H1 (cell line): Measurements from ENCODE around the gene GALNTL6. TPM values are rescaled to one million over a fixed set of nuclear protein-coding genes. Genes with fewer than 3 reads are reported as not detected.

ENCODE experiments used
- CTCF ChIA-PET: fragments of 300-600 bp; sonication (Branson Sonifier 250); formaldehyde crosslinking; loops from one replicate; lab custom pipeline; 2021; ENCODE audit not compliant: partially characterized antibody; lab: Charles Lee
- POLR2A ChIA-PET: fragments of 300-600 bp; sonication (Branson Sonifier 250); formaldehyde crosslinking; loops from one replicate; lab custom pipeline; 2021; ENCODE audit warnings: inconsistent platforms; ENCODE audit not compliant: partially characterized antibody; lab: Charles Lee
- DNase-seq, 2 experiments: peaks; one replicate each; pipeline versions ENCODE4 v3.0.0 to v3.0.0-alpha.2; 2010 to 2022; ENCODE audit warnings: low spot score in 2 of 2, low read depth in 1 of 2, mixed read lengths in 1 of 2
- FAIRE-seq: peaks from 2 replicates; lab custom pipeline; 2011; peaks lifted over from hg19 to GRCh38; lab: Jason Lieb, UNC
- H2AFZ ChIP-seq: 2 replicates; pipeline ENCODE4 v1.8.1; 2012; ENCODE audit warnings: low read length, inconsistent platforms
- H2AK5ac ChIP-seq: 2 replicates; pipeline ENCODE4 v1.6.1; 2013; ENCODE audit warnings: low read depth, low read length
- H2BK120ac ChIP-seq: replicated peaks from 2 replicates; pipeline ENCODE3; 2013; ENCODE audit warnings: low read depth, low read length, inconsistent platforms
- H2BK12ac ChIP-seq: 2 replicates; pipeline ENCODE4 v1.6.1; 2013; ENCODE audit warnings: low read depth, low read length
- H2BK15ac ChIP-seq: 2 replicates; pipeline ENCODE4 v1.6.1; 2013; ENCODE audit warnings: low read length
- H2BK20ac ChIP-seq: 2 replicates; pipeline ENCODE4 v1.6.1; 2013; ENCODE audit warnings: low read length
- H2BK5ac ChIP-seq: 2 replicates; pipeline ENCODE4 v1.6.1; 2013; ENCODE audit warnings: low read depth, low read length
- H3K14ac ChIP-seq: 2 replicates; pipeline ENCODE4 v1.6.1; 2013; ENCODE audit warnings: inconsistent platforms; ENCODE audit not compliant: insufficient read length
- H3K18ac ChIP-seq: 2 replicates; pipeline ENCODE4 v1.6.1; 2013; ENCODE audit warnings: low read length; ENCODE audit errors: extremely low read depth
- H3K23ac ChIP-seq: 2 replicates; pipeline ENCODE4 v1.6.1; 2013; ENCODE audit warnings: inconsistent platforms; ENCODE audit not compliant: insufficient read length
- H3K23me2 ChIP-seq: 2 replicates; pipeline ENCODE4 v1.6.1; 2013; ENCODE audit warnings: low read depth, low read length
- H3K27ac ChIP-seq: 2 replicates; pipeline ENCODE4 v1.6.1; 2011; ENCODE audit warnings: low read depth, low read length, inconsistent platforms
- H3K27me3 ChIP-seq, 4 experiments: replicated peaks in 1 of 4; 1 replicate in 1 of 4; 2 replicates in 3 of 4; pipeline versions ENCODE4 v1.6.1 to v1.8.1; 2011 to 2013; ENCODE audit warnings: low read length in 3 of 4, mild to moderate bottlenecking in 3 of 4, inconsistent platforms in 2 of 4, mixed read lengths in 2 of 4, moderate library complexity in 1 of 4; ENCODE audit not compliant: control insufficient read depth in 3 of 4, insufficient read depth in 3 of 4; ENCODE audit errors: extremely low read depth in 1 of 4
- H3K36me3 ChIP-seq, 4 experiments: 2 replicates each; pipeline versions ENCODE4 v1.6.1 to v1.8.1; 2011 to 2013; ENCODE audit warnings: mild to moderate bottlenecking in 4 of 4, low read length in 3 of 4, moderate library complexity in 2 of 4, control low read depth in 1 of 4, inconsistent platforms in 1 of 4; ENCODE audit not compliant: insufficient read depth in 4 of 4, control insufficient read depth in 2 of 4
- H3K4ac ChIP-seq: replicated peaks from 2 replicates; pipeline ENCODE3; 2013; ENCODE audit warnings: low read length, low read depth, mixed read lengths, inconsistent platforms; ENCODE audit not compliant: insufficient read length
- H3K4me1 ChIP-seq, 4 experiments: replicated peaks in 1 of 4; 1 replicate in 1 of 4; 2 replicates in 3 of 4; pipeline versions ENCODE4 v1.6.1 to v1.8.1; 2011 to 2013; ENCODE audit warnings: low read length in 3 of 4, inconsistent platforms in 2 of 4, mixed read lengths in 1 of 4; ENCODE audit not compliant: insufficient read depth in 4 of 4, control insufficient read depth in 3 of 4
- H3K4me2 ChIP-seq, 2 experiments: 2 replicates each; pipeline versions ENCODE4 v1.6.1 to v1.8.1; 2011 to 2013; ENCODE audit warnings: low read depth in 2 of 2, low read length in 2 of 2, control low read depth in 1 of 2, inconsistent platforms in 1 of 2, mild to moderate bottlenecking in 1 of 2; ENCODE audit not compliant: insufficient read depth in 1 of 2
- H3K4me3 ChIP-seq, 4 experiments: fragments of 200-600, 300-600 bp in 1 of 4; sonication (generic), shearing (Covaris generic), sonication (Bioruptor Twin) in 1 of 4; 2 replicates each; pipeline versions ENCODE4 v1.5.1 to v1.8.1; 2011 to 2016; ENCODE audit warnings: low read length in 4 of 4, low read depth in 3 of 4, control low read depth in 2 of 4, inconsistent platforms in 2 of 4, mild to moderate bottlenecking in 2 of 4, mixed read lengths in 1 of 4, moderate library complexity in 1 of 4; ENCODE audit not compliant: insufficient read depth in 2 of 4; ENCODE audit errors: extremely low read depth in 1 of 4
- H3K56ac ChIP-seq: replicated peaks from 2 replicates; pipeline ENCODE3; 2013; ENCODE audit warnings: low read depth, mild to moderate bottlenecking, mixed read lengths, low read length, inconsistent platforms; ENCODE audit not compliant: insufficient read length
- H3K79me1 ChIP-seq: 2 replicates; pipeline ENCODE4 v1.6.1; 2013; ENCODE audit warnings: low read depth, low read length, control low read depth
- H3K79me2 ChIP-seq, 2 experiments: 2 replicates each; pipeline versions ENCODE4 v1.6.1 to v1.8.1; 2012 to 2013; ENCODE audit warnings: low read length in 2 of 2, mild to moderate bottlenecking in 2 of 2, inconsistent platforms in 1 of 2; ENCODE audit not compliant: insufficient read depth in 2 of 2, control insufficient read depth in 1 of 2
- H3K9ac ChIP-seq, 4 experiments: replicated peaks in 1 of 4; 1 replicate in 1 of 4; 2 replicates in 3 of 4; pipeline versions ENCODE4 v1.6.1 to v1.8.1; 2011 to 2013; ENCODE audit warnings: low read depth in 3 of 4, low read length in 3 of 4, control low read depth in 2 of 4, mild to moderate bottlenecking in 2 of 4, moderate library complexity in 2 of 4, inconsistent platforms in 1 of 4; ENCODE audit errors: extremely low read depth in 1 of 4
- H3K9me3 ChIP-seq, 2 experiments: 2 replicates each; pipeline versions ENCODE4 v1.6.1 to v1.8.1; 2012 to 2013; ENCODE audit warnings: mild to moderate bottlenecking in 2 of 2, moderate library complexity in 2 of 2, control low read depth in 1 of 2, inconsistent platforms in 1 of 2, low read depth in 1 of 2, low read length in 1 of 2, mixed read lengths in 1 of 2; ENCODE audit not compliant: insufficient read depth in 2 of 2
- H4K20me1 ChIP-seq, 2 experiments: replicated peaks in 1 of 2; 2 replicates each; pipeline versions ENCODE3 to v1.8.1; 2011 to 2013; ENCODE audit warnings: inconsistent platforms in 2 of 2, low read length in 2 of 2, mild to moderate bottlenecking in 1 of 2; ENCODE audit not compliant: insufficient read depth in 2 of 2, control insufficient read depth in 1 of 2
- H4K5ac ChIP-seq: 2 replicates; pipeline ENCODE4 v1.6.1; 2013; ENCODE audit warnings: low read length, low read depth, mixed read lengths, inconsistent platforms; ENCODE audit not compliant: insufficient read length
- H4K8ac ChIP-seq: 2 replicates; pipeline ENCODE4 v1.8.0; 2013; ENCODE audit warnings: mild to moderate bottlenecking, moderate library complexity, low read length, inconsistent platforms; ENCODE audit not compliant: insufficient read depth; ENCODE audit errors: extremely low read depth
- H4K91ac ChIP-seq: replicated peaks from 2 replicates; pipeline ENCODE3; 2013; ENCODE audit warnings: low read length, mixed read lengths, inconsistent platforms; ENCODE audit not compliant: insufficient read length
- BRCA1 ChIP-seq: IDR thresholded peaks from 2 replicates; pipeline ENCODE4 v1.6.1; 2012; ENCODE audit warnings: low read depth, low read length, improper control_type of control experiment
- CTBP2 ChIP-seq: IDR thresholded peaks from 2 replicates; pipeline ENCODE4 v1.7.0; 2011; ENCODE audit warnings: borderline replicate concordance, mild to moderate bottlenecking, moderate library complexity, mixed read lengths, low read length; ENCODE audit not compliant: insufficient read depth, insufficient read length
- HDAC2 ChIP-seq, 2 experiments: fragments of 300-600 bp in 1 of 2; sonication (generic) in 1 of 2; IDR thresholded peaks; 2 replicates each; pipeline ENCODE4 v1.6.1; 2011 to 2012; ENCODE audit warnings: low read depth in 2 of 2, low read length in 2 of 2, mild to moderate bottlenecking in 2 of 2, moderate library complexity in 2 of 2, borderline replicate concordance in 1 of 2, inconsistent platforms in 1 of 2
- KDM4A ChIP-seq: IDR thresholded peaks from one replicate; pipeline ENCODE4 v1.7.1; 2012; ENCODE audit warnings: low read depth, mild to moderate bottlenecking, moderate library complexity, low read length, inconsistent platforms; ENCODE audit not compliant: severe bottlenecking
- PHF8 ChIP-seq: fragments of 200-600 bp; sonication (generic); conservative IDR thresholded peaks from 2 replicates; pipeline ENCODE4 v1.7.1; 2012; ENCODE audit warnings: low read depth, mild to moderate bottlenecking, inconsistent platforms, low read length, moderate library complexity
- POLR2AphosphoS5 ChIP-seq: IDR thresholded peaks from 2 replicates; pipeline ENCODE4 v1.6.1; 2011; ENCODE audit warnings: low read depth, low read length
- RXRA ChIP-seq: IDR thresholded peaks from 2 replicates; pipeline ENCODE4 v1.6.1; 2011; ENCODE audit warnings: low read depth, mild to moderate bottlenecking, low read length, moderate library complexity; ENCODE audit not compliant: insufficient read depth
- SRF ChIP-seq: IDR thresholded peaks from 2 replicates; pipeline ENCODE4 v1.6.1; 2011; ENCODE audit warnings: mild to moderate bottlenecking, low read depth, low read length, moderate library complexity
- TAF7 ChIP-seq: optimal IDR thresholded peaks from 2 replicates; pipeline ENCODE3; 2011; ENCODE audit warnings: low read depth, mild to moderate bottlenecking, inconsistent platforms, low read length, moderate library complexity, borderline replicate concordance
- TBP ChIP-seq: IDR thresholded peaks from 2 replicates; pipeline ENCODE4 v1.6.1; 2011; ENCODE audit warnings: low read depth, low read length, improper control_type of control experiment
- WGBS, 2 experiments: shearing (Covaris generic) in 1 of 2; methylation state at CpG; one replicate each; pipeline versions ENCODE4 v1.1.6 to v1.1.7; 2013 to 2015; ENCODE audit warnings: low lambda C conversion rate in 2 of 2, mixed read lengths in 2 of 2, inconsistent platforms in 1 of 2, low coverage in 1 of 2, missing lambda C conversion rate in 1 of 2; ENCODE audit not compliant: insufficient replicate concordance in 2 of 2, insufficient coverage in 1 of 2, insufficient read length in 1 of 2; ENCODE audit errors: extremely low coverage in 1 of 2, missing lambda C conversion rate in 1 of 2; 5-methylcytosine and 5-hydroxymethylcytosine counted together
- polyA plus RNA-seq, 7 experiments: library from polyadenylated mRNA; depleted of rRNA in 3 of 7; stranded (reverse) in 5 of 7; unstranded in 2 of 7; fragments of >200 nt in 5 of 7; fragments of 200-250 nt in 2 of 7; gene quantifications; 1 replicate in 5 of 7; 2 replicates in 1 of 7; 4 replicates in 1 of 7; pipeline versions ENCODE4 v1.2.1 to v1.2.3, GENCODE V29; 2011 to 2013; ENCODE audit warnings: missing spikeins in 2 of 7, mixed read lengths in 2 of 7
- total RNA-seq: library from RNA; stranded (reverse); fragmentation: NEBNext Ultra II Directional; extraction: Animal tissue kit (Norgen Biotek cat#: 25700); gene quantifications from 2 replicates; pipeline ENCODE4 v1.2.1, GENCODE V29; 2021
- TF ChIP-seq, protein P1 (sequence below): IDR thresholded peaks from 2 replicates; pipeline ENCODE4 v1.6.1; 2011; ENCODE audit warnings: low read length, improper control_type of control experiment
- TF ChIP-seq, protein P2 (sequence below): IDR thresholded peaks from 2 replicates; pipeline ENCODE4 v1.6.1; 2011; ENCODE audit warnings: low read depth, mild to moderate bottlenecking, low read length; ENCODE audit not compliant: insufficient read depth

GALNTL6 gene
- total and polyA plus RNA-seq, 2 of the 8 experiments (the other 6 are each of a cell fraction or from before 2014, with no cell fraction given): 0.03 to 0.32 TPM

DNA sequence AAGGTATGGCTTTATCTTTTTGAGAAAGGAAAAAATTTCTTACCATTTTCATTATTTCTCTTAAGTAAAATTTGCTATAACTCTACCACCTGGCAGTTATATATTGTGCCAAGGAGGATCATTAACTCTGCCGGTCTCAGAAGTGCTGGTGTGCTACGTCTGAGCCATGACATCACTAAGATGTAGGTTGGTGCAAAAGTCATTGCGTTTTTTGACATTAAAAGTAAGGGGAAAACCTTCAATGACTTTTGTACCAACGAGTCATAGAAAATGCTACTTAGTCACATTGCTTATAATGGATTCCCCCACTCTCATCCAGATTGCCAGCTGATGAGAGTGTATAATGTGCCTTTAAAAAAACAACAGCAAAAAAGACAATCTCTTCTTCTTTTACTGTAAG is 786.4 kb downstream of the GALNTL6 start:
- Histone ChIP-seq H3K79me2 (no peaks in the 10 kb centered on the region), H2AFZ (no peak overlapping the region), H2AK5ac (no peak overlapping the region), H2BK120ac (no peak overlapping the region), H4K20me1 (no peaks in the 10 kb centered on the region), H3K4me2 (no peak overlapping the region), H2BK20ac (no peak overlapping the region), H4K8ac (no peak overlapping the region), H4K91ac (no peak overlapping the region), H3K79me1 (no peaks in the 10 kb centered on the region), H3K27ac (no peak overlapping the region), H3K56ac (no peak overlapping the region), H2BK12ac (no peak overlapping the region), H4K5ac (no peak overlapping the region), H3K4me3 (no peak overlapping the region), H3K18ac (no peak overlapping the region), H3K14ac (no peak overlapping the region), H3K27me3 (no peaks in the 10 kb centered on the region), H3K9me3 (no peaks in the 10 kb centered on the region), H3K4ac (no peak overlapping the region), H3K9ac (no peak overlapping the region), H3K36me3 (no peaks in the 10 kb centered on the region), H3K4me1 (peaks cover 0 to 4% (median 1%) of the 10 kb centered on the region in 4 experiments; a peak in 2 of 7 replicates), H3K23me2 (no peaks in the 10 kb centered on the region), H3K23ac (no peak overlapping the region), H2BK5ac (no peak overlapping the region), H2BK15ac (no peak overlapping the region)
- ChIA-PET POLR2A (no interaction called here), CTCF (interaction anchor here (1.2 kb wide), 1 partner anchor 16 kb away, joined by 3 read pairs; no protein-coding TSS in a partner anchor)
- WGBS, 2 experiments: 88% methylated on average over 4 of the region's 4 CpGs; no CpG with 5 or more reads in 1 of the 2 experiments
- FAIRE-seq (no peak), DNase-seq (no peak)
- no peak for TF ChIP-seq TAF7
- TF ChIP-seq TBP: no peak
- TF ChIP-seq, protein P1, sequence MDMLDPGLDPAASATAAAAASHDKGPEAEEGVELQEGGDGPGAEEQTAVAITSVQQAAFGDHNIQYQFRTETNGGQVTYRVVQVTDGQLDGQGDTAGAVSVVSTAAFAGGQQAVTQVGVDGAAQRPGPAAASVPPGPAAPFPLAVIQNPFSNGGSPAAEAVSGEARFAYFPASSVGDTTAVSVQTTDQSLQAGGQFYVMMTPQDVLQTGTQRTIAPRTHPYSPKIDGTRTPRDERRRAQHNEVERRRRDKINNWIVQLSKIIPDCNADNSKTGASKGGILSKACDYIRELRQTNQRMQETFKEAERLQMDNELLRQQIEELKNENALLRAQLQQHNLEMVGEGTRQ: no peak
- TF ChIP-seq SRF: no peak
- no peak for TF ChIP-seq PHF8
- TF ChIP-seq BRCA1: no peak
- TF ChIP-seq HDAC2 (IDR thresholded peaks at IDR 0.05; ENCODE audit: borderline replicate concordance in 1 of 2, low read depth in 2 of 2, low read length in 2 of 2): no peak
- no peak for TF ChIP-seq CTBP2
- no peak for TF ChIP-seq KDM4A
- TF ChIP-seq POLR2AphosphoS5: no peak
- TF ChIP-seq RXRA: no peak
- TF ChIP-seq, protein P2, sequence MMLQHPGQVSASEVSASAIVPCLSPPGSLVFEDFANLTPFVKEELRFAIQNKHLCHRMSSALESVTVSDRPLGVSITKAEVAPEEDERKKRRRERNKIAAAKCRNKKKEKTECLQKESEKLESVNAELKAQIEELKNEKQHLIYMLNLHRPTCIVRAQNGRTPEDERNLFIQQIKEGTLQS: no peak
